CD4-positive, alpha-beta T cell treated with Interferon gamma for 1 hour (primary cell): Measurements from ENCODE around the gene KRTAP19-2.
"Not testable (repeated sequence)": the region's sequence is repeated elsewhere in the genome, so short reads cannot be mapped to it uniquely, and the experiment has no call there.

Experiments
- DNase-seq: peaks from one replicate; pipeline ENCODE4 v3.0.0-alpha.2; 2020

The KRTAP19-2 gene

GRCh38 chr21:30487336-30487735, at the start of gene KRTAP19-2:
Gene KRTAP19-2 (minus strand): TSS chr21:30487436. CDS start chr21:30487348, 88 bp downstream.
- no peak for DNase-seq

GRCh38 chr21:30518876-30519275, 31.6 kb upstream of the KRTAP19-2 start:
- DNase-seq = no peak

- no peak for DNase-seq
Measured at GRCh38 chr21:30515681-30516080, 28.4 kb upstream of the KRTAP19-2 start.

- not testable (repeated sequence) for DNase-seq
Measured at GRCh38 chr21:30505621-30506205, 18.5 kb upstream of the KRTAP19-2 start.

- DNase-seq = no peak
Measured at GRCh38 chr21:30502041-30502440, 14.8 kb upstream of the KRTAP19-2 start, which contains the start of gene KRTAP19-5. Gene KRTAP19-5 (minus strand): TSS chr21:30502141. CDS start chr21:30502090, 51 bp downstream.

GRCh38 chr21:30497065-30497464, 9.8 kb upstream of the KRTAP19-2 start, which contains the start of gene KRTAP19-4:
Gene KRTAP19-4 (minus strand): TSS chr21:30497165. CDS start chr21:30497110, 55 bp downstream.
- DNase-seq = no peak

- DNase-seq = no peak
Measured at GRCh38 chr21:30491963-30492428, 4.8 kb upstream of the KRTAP19-2 start, which contains the start of gene KRTAP19-3. Gene KRTAP19-3 (minus strand): TSS chr21:30492013. CDS start chr21:30491957, 56 bp downstream.

- DNase-seq = no peak
Measured at GRCh38 chr21:30486180-30486579, 1.1 kb downstream of the KRTAP19-2 start.

GRCh38 chr21:30482130-30482529, 5.1 kb downstream of the KRTAP19-2 start:
- no peak for DNase-seq

GRCh38 chr21:30480145-30480544, 7.1 kb downstream of the KRTAP19-2 start, which contains the start of gene KRTAP19-1:
Gene KRTAP19-1 (minus strand): TSS chr21:30480367. CDS start chr21:30480317, 50 bp downstream.
- DNase-seq = no peak

GRCh38 chr21:30479259-30479658, 8.0 kb downstream of the KRTAP19-2 start:
- DNase-seq = no peak

- DNase-seq = no peak
Measured at GRCh38 chr21:30478004-30478403, 9.2 kb downstream of the KRTAP19-2 start.

- no peak for DNase-seq
Measured at GRCh38 chr21:30468900-30469714, 18.1 kb downstream of the KRTAP19-2 start.

- no peak for DNase-seq
Measured at GRCh38 chr21:30463713-30464112, 23.5 kb downstream of the KRTAP19-2 start.

GRCh38 chr21:30448514-30448913, 38.7 kb downstream of the KRTAP19-2 start:
- DNase-seq = no peak

- DNase-seq = no peak
Measured at GRCh38 chr21:30447056-30447455, 40.2 kb downstream of the KRTAP19-2 start.

- DNase-seq = no peak
Measured at GRCh38 chr21:30444204-30444603, 43.0 kb downstream of the KRTAP19-2 start.

GRCh38 chr21:30443226-30443625, 44.0 kb downstream of the KRTAP19-2 start:
- no peak for DNase-seq

GRCh38 chr21:30439975-30440374, 47.3 kb downstream of the KRTAP19-2 start, which contains the start of gene KRTAP15-1:
Gene KRTAP15-1 (plus strand): TSS chr21:30440275. CDS start chr21:30440328, 53 bp downstream.
- DNase-seq = no peak
